SJSA1 (cell line): ENCODE results near the gene AGRN. TPM values are rescaled to one million over a fixed set of nuclear protein-coding genes. Genes with fewer than 3 reads are reported as not detected.
"Not testable (repeated sequence)": the region's sequence is repeated elsewhere in the genome, so short reads cannot be mapped to it uniquely, and the experiment has no call there.

Source experiments
- DNase-seq, 2 experiments: peaks; one replicate each; pipeline ENCODE4 v3.0.0-alpha.2; 2015 to 2020; ENCODE audit warnings: low spot score in 2 of 2, low read depth in 1 of 2
- H3K27ac ChIP-seq: fragments of 250-450 bp; sonication (Bioruptor Pico); 2 replicates; pipeline ENCODE4 v1.5.1; 2020; ENCODE audit warnings: mild to moderate bottlenecking, moderate library complexity
- H3K27me3 ChIP-seq: fragments of 250-450 bp; sonication (Bioruptor Pico); replicated peaks from 2 replicates; pipeline ENCODE4 v1.5.1; 2020; ENCODE audit warnings: mild to moderate bottlenecking, moderate library complexity
- H3K36me3 ChIP-seq: fragments of 250-450 bp; sonication (Bioruptor Pico); 2 replicates; pipeline ENCODE4 v1.5.1; 2020; ENCODE audit warnings: mild to moderate bottlenecking
- H3K4me1 ChIP-seq: fragments of 250-450 bp; sonication (Bioruptor Pico); replicated peaks from 2 replicates; pipeline ENCODE4 v1.6.1; 2021; ENCODE audit warnings: mild to moderate bottlenecking
- H3K4me3 ChIP-seq: fragments of 250-450 bp; sonication (Bioruptor Pico); 2 replicates; pipeline ENCODE4 v1.5.1; 2020; ENCODE audit warnings: mild to moderate bottlenecking
- H3K9me3 ChIP-seq: fragments of 250-450 bp; sonication (Bioruptor Pico); replicated peaks from 2 replicates; pipeline ENCODE4 v1.5.1; 2020; ENCODE audit warnings: mild to moderate bottlenecking
- total RNA-seq: library from RNA; depleted of rRNA; stranded (reverse); fragments of >200 nt; shearing (Covaris generic); gene quantifications from 2 replicates; pipeline ENCODE4 v1.2.3, GENCODE V29; 2014

Gene AGRN
- total RNA-seq, 1 experiment from 2014 or later, result 53.8 TPM

DNA sequence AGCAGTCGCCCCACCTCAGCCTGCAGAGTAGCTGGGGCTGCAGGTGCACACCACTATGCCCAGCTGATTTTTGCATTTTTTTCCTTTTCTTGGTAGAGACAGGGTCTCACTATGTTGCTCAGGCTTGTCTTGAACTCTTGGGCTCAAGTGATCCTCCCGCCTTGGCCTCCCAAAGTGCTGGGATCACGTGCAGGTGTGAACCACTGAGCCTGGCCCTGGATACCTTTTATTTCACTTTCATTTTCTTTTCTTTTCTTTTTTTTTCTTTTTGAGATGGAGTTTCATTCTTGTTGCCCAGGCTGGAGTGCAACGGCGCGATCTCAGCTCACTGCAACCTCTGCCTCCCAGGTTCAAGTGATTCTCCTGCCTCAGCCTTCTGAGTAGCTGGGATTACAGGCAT lies 28.6 kb upstream of the AGRN start:
- not testable (repeated sequence) for H3K4me3 ChIP-seq, H3K4me1 ChIP-seq, H3K9me3 ChIP-seq, H3K27me3 ChIP-seq, H3K36me3 ChIP-seq, H3K27ac ChIP-seq, DNase-seq

DNA sequence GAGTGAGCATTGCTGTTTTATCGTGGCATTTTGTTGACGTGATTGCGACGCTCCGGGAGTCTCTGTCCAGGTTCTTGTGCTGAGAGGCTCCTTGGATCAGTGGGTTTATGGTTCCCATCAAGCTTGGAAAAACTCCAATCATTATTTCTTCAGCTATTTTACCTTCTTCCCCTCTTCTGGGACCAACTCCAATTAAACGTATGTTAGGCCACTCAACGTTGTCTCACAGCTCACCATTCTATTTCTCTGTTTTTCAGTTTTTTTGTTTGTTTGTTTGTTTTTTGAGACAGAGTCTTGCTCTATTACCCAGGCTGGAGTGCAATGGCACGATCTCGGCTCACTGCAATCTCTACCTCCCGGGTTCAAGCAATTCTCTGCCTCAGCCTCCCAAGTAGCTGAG lies 28.0 kb upstream of the AGRN start:
- H3K27ac ChIP-seq, result no peak overlapping the region
- H3K27me3 ChIP-seq, result no peaks in the 10 kb centered on the region
- H3K4me1 ChIP-seq, result no peaks in the 10 kb centered on the region
- peaks cover under 1% of the 10 kb centered on the region; the same call in 1 of the 2 replicates for H3K36me3 ChIP-seq
- no peak for DNase-seq
- H3K9me3 ChIP-seq, result 0 out of 2 replicates have a peak, but pooled peaks cover 3% of the 10 kb centered on the region
- no peak overlapping the region for H3K4me3 ChIP-seq

DNA sequence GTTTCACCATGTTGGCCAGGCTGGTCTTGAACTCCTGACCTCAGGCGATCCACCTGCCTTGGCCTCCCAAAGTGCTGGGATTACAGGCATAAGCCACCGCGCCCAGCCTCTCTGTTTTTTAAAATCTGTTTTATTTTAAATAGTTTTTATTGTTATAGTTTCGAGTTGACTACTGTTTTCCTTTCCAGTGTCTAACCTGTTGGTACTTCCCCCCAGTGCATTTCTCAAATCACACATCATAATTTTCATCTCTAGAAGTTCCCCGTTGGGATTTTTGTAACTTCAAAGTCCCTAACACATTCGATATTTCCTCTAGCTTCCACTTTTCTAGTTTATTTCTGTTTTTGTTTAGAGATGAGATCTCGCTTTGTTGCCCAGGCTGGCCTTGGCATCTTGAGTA lies 27.6 kb upstream of the AGRN start:
- no peak overlapping the region for H3K27ac ChIP-seq
- no peaks in the 10 kb centered on the region; the same call in 1 of the 2 replicates for H3K4me1 ChIP-seq
- H3K36me3 ChIP-seq, result peaks cover 4% of the 10 kb centered on the region
- no peak for DNase-seq
- no peaks in the 10 kb centered on the region for H3K27me3 ChIP-seq
- H3K9me3 ChIP-seq, result 0 out of 2 replicates have a peak, but pooled peaks cover 3% of the 10 kb centered on the region
- no peak overlapping the region for H3K4me3 ChIP-seq

DNA sequence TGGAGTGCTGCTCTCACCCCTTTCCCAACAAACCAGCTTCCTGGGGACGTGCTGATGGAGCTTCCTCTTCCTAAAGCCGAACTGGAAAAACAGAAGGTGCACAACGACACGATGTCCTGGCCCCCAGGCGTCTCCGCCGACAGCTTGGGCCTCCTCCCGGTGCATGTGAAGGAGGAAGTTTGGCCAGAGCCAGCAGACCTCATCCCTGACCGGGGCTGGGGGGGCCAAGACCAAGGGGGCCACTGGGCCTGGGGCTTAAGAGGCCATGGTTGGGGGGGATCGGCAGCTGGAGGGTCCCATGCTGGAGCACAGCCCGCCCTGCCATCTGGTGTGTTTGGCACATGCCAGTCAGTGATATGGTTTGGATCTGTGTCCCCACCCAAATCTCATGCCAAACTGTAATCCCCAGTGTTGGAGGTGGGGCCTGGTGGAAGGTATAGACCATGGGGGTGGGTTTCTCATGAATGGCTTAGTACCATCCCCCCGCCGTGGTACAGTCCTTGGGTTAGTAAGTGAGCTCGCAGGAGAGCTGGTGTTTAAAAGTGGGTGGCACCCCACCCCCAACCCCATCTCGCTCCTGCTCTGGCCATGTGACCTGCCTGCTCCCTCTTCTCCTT lies 26.4 kb upstream of the AGRN start:
- H3K4me3 ChIP-seq, result no peak overlapping the region
- H3K27me3 ChIP-seq, result no peaks in the 10 kb centered on the region
- H3K36me3 ChIP-seq, result peaks cover 15% of the 10 kb centered on the region
- 0 out of 2 replicates have a peak, but pooled peaks cover 3% of the 10 kb centered on the region for H3K9me3 ChIP-seq
- peaks cover 8% of the 10 kb centered on the region for H3K4me1 ChIP-seq
- no peak overlapping the region for H3K27ac ChIP-seq
- no peak for DNase-seq

DNA sequence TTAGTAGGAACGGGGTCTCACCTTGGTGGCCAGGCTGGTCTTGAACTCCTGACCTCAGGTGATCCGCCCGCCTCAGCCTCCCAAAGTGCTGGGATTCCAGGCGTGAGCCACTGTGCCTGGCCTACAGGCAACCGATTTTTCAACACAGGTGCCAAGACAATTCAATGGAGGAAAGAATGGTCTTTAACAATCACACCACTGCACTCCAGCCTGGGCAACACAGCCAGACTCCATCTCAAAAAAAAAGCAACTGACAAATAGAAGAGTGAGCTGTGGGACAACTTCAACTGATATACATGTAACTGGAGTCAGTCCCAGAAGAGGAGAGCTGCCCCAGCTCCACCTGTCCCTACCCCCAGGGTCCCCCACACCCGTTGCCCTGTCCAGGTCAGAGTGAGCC lies 25.4 kb upstream of the AGRN start:
- peaks cover 16% of the 10 kb centered on the region for H3K4me1 ChIP-seq
- peaks cover 23% of the 10 kb centered on the region for H3K36me3 ChIP-seq
- not testable (repeated sequence) for H3K9me3 ChIP-seq, H3K27me3 ChIP-seq, H3K27ac ChIP-seq, DNase-seq, H3K4me3 ChIP-seq

DNA sequence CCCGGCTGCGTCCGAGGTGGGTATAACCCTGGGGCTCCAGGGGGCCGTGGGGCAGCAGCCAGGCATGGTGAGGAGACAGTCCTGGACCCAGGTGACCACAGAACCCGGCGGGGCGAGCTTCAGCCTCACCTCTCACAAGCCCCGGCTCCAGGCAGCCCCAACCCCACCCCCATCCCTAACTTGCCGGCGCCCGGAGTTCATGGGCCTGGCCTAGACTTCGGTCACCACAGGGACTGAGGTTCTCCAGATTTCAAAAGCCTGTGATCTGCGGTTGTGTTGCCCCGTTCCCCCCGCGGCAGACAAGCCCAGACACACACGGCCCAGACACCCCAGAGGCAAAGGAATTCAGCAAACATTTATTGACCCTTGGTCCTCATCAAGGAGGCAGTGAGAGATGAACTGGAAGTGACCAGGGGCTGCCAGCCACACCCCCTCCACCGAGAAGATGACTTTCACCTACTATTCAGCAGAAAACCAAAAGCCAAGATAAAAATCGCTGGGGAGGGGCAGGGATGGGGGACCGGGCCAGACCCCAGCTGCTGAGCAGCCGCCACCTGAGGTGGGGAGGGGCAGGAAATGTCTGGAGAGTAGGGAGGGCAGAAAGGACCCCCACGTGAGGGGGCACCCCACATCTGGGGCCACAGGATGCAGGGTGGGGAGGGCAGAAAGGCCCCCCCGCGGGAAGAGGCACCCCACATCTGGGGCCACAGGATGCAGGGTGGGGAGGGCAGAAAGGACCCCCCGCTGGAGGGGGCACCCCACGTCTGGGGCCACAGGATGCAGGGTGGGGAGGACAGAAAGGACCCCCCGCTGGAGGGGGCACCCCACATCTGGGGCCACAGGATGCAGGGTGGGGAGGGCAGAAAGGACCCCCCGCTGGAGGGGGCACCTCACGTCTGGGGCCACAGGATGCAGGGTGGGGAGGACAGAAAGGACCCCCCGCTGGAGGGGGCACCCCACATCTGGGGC lies 24.0 kb upstream of the AGRN start:
- peaks cover 25% of the 10 kb centered on the region for H3K4me1 ChIP-seq
- no peak for DNase-seq
- H3K36me3 ChIP-seq, result peaks cover 28% of the 10 kb centered on the region
- H3K27me3 ChIP-seq, result no peaks in the 10 kb centered on the region
- H3K4me3 ChIP-seq, result no peak overlapping the region
- no peak overlapping the region for H3K27ac ChIP-seq
- H3K9me3 ChIP-seq, result peaks cover 10% of the 10 kb centered on the region; the same call in 1 of the 2 replicates

DNA sequence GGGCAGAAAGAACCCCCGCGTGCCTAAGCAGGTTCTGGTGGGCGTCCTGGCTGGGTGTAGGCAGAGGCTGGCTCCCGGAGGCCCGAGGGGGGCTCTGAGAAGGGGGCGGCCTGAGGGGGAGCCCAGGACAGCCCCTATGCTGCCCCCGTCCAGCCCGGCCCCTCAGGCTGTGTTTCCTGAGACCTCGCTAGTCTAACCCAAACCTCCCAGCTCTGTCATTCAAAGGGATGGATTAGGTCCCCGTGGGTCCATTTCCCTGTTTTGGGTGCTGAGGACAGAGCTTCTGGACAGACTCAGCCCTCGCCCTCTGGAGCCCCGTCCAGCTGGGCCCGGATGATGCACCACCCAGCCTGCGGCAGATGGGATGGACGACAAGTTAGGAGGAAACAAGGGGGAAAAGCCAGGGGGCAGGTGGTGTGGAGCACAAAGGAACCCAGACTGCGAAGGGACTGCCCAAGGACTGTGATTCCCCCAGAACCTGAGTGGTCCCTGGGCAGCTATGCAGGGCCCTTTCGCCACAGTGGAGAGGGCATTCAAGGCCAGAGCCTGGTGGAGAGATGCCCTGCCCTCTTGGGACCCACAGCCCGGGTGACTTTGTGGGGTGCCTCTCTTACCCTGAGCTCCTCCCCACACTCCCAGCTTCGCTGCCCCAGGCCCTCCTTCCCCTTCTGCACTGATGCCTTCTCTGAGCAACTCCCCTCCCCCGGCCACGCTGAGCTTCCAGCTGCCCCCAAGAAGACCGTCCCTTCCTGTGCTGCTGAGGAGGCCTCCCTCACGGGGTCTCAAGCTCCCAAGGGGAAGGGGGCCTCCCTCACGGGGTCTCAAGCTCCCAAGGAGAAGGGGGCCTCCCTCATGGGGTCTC lies 22.8 kb upstream of the AGRN start:
- Histone ChIP-seq H3K27ac (no peak overlapping the region), H3K4me1 (peaks cover 33% of the 10 kb centered on the region), H3K27me3 (no peaks in the 10 kb centered on the region), H3K9me3 (peaks cover 8% of the 10 kb centered on the region; the same call in 1 of the 2 replicates), H3K36me3 (peaks cover 31% of the 10 kb centered on the region), H3K4me3 (no peak overlapping the region)
- no peak for DNase-seq

DNA sequence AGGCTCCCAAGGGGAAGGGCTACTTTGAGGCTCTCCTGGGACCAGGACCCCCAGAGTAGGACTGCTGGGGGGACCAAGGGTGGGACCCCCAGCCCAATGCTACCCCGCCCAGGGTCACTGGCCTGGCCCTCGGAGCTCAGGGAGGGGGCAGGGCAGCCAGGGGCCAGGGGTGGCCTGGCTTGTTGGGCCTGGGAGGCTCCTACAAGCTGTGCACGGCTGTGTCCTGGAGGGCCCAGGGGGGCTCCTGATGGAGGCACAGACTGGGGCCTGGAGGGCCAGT lies 22.3 kb upstream of the AGRN start:
- Histone ChIP-seq H3K9me3 (peaks cover 6% of the 10 kb centered on the region; the same call in 1 of the 2 replicates), H3K27ac (no peak overlapping the region), H3K36me3 (peaks cover 31% of the 10 kb centered on the region), H3K4me3 (no peak overlapping the region), H3K4me1 (peaks cover 33% of the 10 kb centered on the region), H3K27me3 (no peaks in the 10 kb centered on the region)
- DNase-seq, result no peak

DNA sequence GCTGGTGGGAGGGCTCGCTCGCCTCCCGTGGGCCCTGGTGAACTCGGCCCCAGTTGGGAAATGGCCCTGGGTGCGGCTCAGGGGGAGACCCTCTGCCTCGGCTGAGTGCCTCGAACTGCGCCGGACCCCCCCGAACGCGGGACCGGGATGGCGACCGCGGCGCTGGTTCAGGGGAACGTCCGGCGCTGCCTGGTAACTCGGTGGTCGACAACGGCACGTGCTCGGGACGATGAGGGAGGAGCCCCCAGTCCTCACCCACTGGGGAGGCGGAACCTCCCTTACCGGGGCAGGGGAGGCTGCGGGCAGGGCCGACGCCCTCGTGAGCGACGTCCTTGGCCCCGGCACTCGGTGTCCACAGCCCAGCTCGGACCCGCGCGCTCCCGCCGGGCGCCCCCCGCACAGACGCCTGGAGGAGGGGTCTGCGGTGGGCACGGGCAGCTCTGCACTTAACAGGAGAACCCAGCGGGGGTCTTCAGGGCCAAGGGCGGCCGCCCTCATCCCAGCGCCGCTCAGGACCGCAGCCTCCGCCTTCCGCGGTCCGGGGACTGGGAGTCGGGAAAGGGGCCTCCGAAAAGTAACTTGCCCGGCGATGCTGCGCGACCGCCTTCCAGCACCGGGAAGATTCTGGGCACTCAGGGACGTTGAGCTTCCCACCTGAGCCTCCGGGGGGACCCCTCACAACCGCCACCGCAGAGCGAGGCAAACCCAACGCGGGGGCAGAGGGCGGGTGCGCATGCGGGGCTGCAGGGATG lies 21.8 kb upstream of the AGRN start:
- Histone ChIP-seq H3K4me1 (peaks cover 33% of the 10 kb centered on the region), H3K27ac (no peak overlapping the region), H3K36me3 (peaks cover 31% of the 10 kb centered on the region), H3K4me3 (peak overlapping the region; percentile 66), H3K9me3 (peaks cover 6% of the 10 kb centered on the region; the same call in 1 of the 2 replicates), H3K27me3 (no peaks in the 10 kb centered on the region)
- DNase-seq, result no peak

DNA sequence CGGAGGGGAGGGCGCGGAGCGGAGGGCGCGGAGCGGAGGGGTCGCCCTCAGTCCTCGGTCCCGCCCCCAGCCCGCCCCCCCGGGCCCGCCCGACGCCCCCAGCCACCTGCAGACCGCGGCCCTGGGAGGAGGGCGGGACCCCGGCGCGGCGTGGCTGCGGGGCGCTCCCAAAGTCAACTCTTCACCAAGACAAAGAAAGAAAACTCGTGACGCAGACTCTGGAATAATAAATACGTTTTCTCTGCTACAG lies 21.2 kb upstream of the AGRN start:
- Histone ChIP-seq H3K9me3 (peaks cover 6% of the 10 kb centered on the region; the same call in 1 of the 2 replicates), H3K27me3 (no peaks in the 10 kb centered on the region), H3K36me3 (peaks cover 31% of the 10 kb centered on the region), H3K4me3 (peak overlapping the region; percentile 66), H3K4me1 (peaks cover 33% of the 10 kb centered on the region), H3K27ac (peak overlapping the region; percentile 100)
- DNase-seq, result no peak

DNA sequence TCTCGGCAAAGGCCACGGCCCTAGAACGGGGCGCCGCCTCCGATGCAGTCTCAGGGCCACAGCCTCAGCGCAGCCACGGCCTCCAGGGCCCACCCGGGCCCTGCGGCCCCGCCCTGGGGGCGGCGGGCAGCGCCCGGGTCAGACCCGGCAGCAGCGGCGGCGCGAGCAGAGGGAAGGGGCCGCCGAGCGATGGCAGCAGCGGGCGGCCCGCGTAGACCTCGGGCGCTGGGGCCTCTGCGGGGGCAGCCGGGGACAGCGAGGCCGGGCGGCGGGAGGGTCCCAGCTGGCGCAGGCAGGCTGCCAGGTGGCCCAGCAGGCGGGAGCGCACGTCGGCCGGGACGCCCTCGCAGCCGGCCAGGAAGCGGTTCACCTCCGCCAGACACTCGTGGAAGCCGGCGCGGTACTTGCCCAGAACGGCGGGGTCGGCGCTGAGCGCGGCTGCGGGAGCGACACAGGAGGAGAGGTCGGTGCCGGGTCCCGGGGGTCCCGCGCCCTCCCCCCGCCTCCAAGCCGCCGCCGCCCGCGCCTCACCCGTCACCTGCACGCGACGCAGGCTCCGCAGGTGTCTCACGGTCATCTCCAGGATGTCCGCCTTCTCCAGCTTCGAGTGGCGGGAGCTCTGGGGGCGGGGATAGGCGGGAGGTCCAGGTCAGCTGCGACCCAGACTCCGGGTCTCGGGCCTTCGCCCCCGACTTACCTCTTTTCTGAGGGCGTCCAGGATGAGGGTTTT lies 20.8 kb upstream of the AGRN start:
- DNase-seq, result peak; percentile 56 to 57
- Histone ChIP-seq H3K27me3 (no peaks in the 10 kb centered on the region), H3K27ac (peak overlapping the region; percentile 100)

DNA sequence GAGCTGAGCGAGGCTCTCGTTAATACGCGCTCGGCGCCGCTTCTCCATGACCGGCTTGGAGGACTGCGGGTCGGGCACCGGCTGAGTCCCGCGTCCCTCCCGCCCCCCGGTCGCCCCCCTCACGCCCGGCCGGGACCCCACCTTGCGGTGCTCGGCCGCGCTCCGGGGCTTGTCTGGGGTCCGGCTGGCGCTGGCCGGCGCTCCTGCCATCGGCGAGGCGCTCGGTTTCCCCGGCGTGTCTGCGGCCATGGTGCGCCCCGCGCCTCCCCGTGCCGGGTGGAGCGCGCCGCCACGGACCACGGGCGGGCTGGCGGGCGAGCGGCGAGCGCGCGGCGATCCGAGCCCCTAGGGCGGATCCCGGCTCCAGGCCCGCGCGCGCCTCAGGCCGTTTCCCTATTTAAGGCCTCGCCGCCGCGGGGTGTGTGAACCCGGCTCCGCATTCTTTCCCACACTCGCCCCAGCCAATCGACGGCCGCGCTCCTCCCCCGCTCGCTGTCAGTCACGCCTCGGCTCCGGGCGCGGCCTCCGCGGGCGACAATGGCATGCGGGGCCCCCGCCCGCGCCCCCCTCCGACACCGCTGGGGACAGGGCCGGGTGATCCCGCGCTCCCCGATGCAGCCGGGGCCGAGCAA lies 20.1 kb upstream of the AGRN start, which contains the start of gene HES4:
HES4 (minus strand) TSS at position 373 of the 632 bp plus-strand sequence; CDS start at position 249, 124 bp downstream.
- peak within 1 kb of the TSS; percentile 66 for H3K4me3 ChIP-seq
- H3K36me3 ChIP-seq, result peaks cover 31% of the 10 kb centered on the region
- DNase-seq, result peak; percentile 96
- H3K27ac ChIP-seq, result peak within 1 kb of the TSS; percentile 100
- peaks cover 6% of the 10 kb centered on the region; the same call in 1 of the 2 replicates for H3K9me3 ChIP-seq
- peaks cover 33% of the 10 kb centered on the region for H3K4me1 ChIP-seq
- no peaks in the 10 kb centered on the region for H3K27me3 ChIP-seq

More for the DNA sequence above, 20.8 kb upstream of the AGRN start:
- H3K36me3 ChIP-seq, result peaks cover 31% of the 10 kb centered on the region
- peaks cover 33% of the 10 kb centered on the region for H3K4me1 ChIP-seq
- H3K4me3 ChIP-seq, result peak overlapping the region; percentile 66
- H3K9me3 ChIP-seq, result peaks cover 6% of the 10 kb centered on the region; the same call in 1 of the 2 replicates
